KMS-11 (cell line): Measurements from ENCODE around the gene NCF4.

Experiments
- H2AFZ ChIP-seq: fragments of 200-600 bp; sonication (generic); 2 replicates; pipeline ENCODE4 v1.6.1; 2016; ENCODE audit warnings: antibody characterized with exemption, mixed run types, low read depth
- H3K27ac ChIP-seq: fragments of 200-600 bp; sonication (generic); 2 replicates; pipeline ENCODE4 v1.6.1; 2016; ENCODE audit warnings: mild to moderate bottlenecking, mixed run types
- H3K27me3 ChIP-seq: fragments of 200-600 bp; sonication (generic); 2 replicates; pipeline ENCODE4 v1.6.1; 2017; ENCODE audit warnings: mild to moderate bottlenecking, low read depth, mixed run types, moderate library complexity; ENCODE audit not compliant: insufficient read depth
- H3K36me3 ChIP-seq: fragments of 200-600 bp; sonication (generic); 2 replicates; pipeline ENCODE4 v1.6.1; 2017; ENCODE audit warnings: mild to moderate bottlenecking, mixed run types; ENCODE audit not compliant: insufficient read depth
- H3K4me1 ChIP-seq: fragments of 200-600 bp; sonication (generic); 2 replicates; pipeline ENCODE4 v1.6.1; 2016; ENCODE audit warnings: mild to moderate bottlenecking, low read depth, mixed run types; ENCODE audit not compliant: poor library complexity, severe bottlenecking
- H3K4me2 ChIP-seq: fragments of 200-600 bp; sonication (generic); 2 replicates; pipeline ENCODE4 v1.7.0; 2016; ENCODE audit warnings: mild to moderate bottlenecking, mixed run types
- H3K4me3 ChIP-seq: fragments of 200-600 bp; sonication (generic); IDR thresholded peaks from 2 replicates; pipeline ENCODE4 v1.6.1; 2017; ENCODE audit warnings: low read depth, low read length, mixed read lengths; ENCODE audit not compliant: insufficient read depth
- H3K79me2 ChIP-seq: fragments of 200-600 bp; sonication (generic); 2 replicates; pipeline ENCODE4 v1.6.1; 2016; ENCODE audit warnings: low read depth, mixed run types; ENCODE audit not compliant: insufficient read depth
- H3K9ac ChIP-seq: fragments of 200-600 bp; sonication (generic); 2 replicates; pipeline ENCODE4 v1.6.1; 2016; ENCODE audit warnings: mild to moderate bottlenecking, mixed run types
- H4K20me1 ChIP-seq: fragments of 200-600 bp; sonication (generic); 2 replicates; pipeline ENCODE4 v1.6.1; 2016; ENCODE audit warnings: mild to moderate bottlenecking, mixed run types; ENCODE audit not compliant: insufficient read depth
- CTCF ChIP-seq: fragments of 200-600 bp; sonication (generic); conservative IDR thresholded peaks from 2 replicates; pipeline ENCODE4 v1.6.1; 2017; ENCODE audit warnings: low read depth, mild to moderate bottlenecking, antibody characterized with exemption, low read length, moderate library complexity, mixed read lengths

NCF4 gene

GRCh38 chr22:36918586-36919284 is 57.9 kb downstream of the NCF4 start:
- no peaks in the 10 kb centered on the region for H4K20me1 ChIP-seq
- no peaks in the 10 kb centered on the region for H3K36me3 ChIP-seq
- peaks cover 4% of the 10 kb centered on the region for H3K4me1 ChIP-seq
- peaks cover 2% of the 10 kb centered on the region; the same call in 1 of the 2 replicates for H3K27me3 ChIP-seq
- no peak for TF ChIP-seq CTCF
- no peak overlapping the region for H3K4me2 ChIP-seq
- no peak overlapping the region for H3K9ac ChIP-seq
- H3K79me2 ChIP-seq, result no peaks in the 10 kb centered on the region
- no peak overlapping the region for H2AFZ ChIP-seq
- H3K4me3 ChIP-seq, result no peak overlapping the region
- H3K27ac ChIP-seq, result no peak overlapping the region

- peaks cover 12% of the 10 kb centered on the region; the same call in 1 of the 2 replicates for H3K27me3 ChIP-seq
- H4K20me1 ChIP-seq, result no peaks in the 10 kb centered on the region
- no peaks in the 10 kb centered on the region for H3K79me2 ChIP-seq
- no peak overlapping the region for H3K4me3 ChIP-seq
- no peak for TF ChIP-seq CTCF
- H3K4me1 ChIP-seq, result no peaks in the 10 kb centered on the region
- H3K9ac ChIP-seq, result no peak overlapping the region
- no peak overlapping the region for H3K27ac ChIP-seq
- H3K4me2 ChIP-seq, result no peak overlapping the region
- no peak overlapping the region for H2AFZ ChIP-seq
- no peaks in the 10 kb centered on the region for H3K36me3 ChIP-seq
Observed at GRCh38 chr22:36921309-36922104, 60.7 kb downstream of the NCF4 start.

- Histone ChIP-seq H2AFZ (no peak overlapping the region), H3K36me3 (no peaks in the 10 kb centered on the region), H3K27me3 (peaks cover 14% of the 10 kb centered on the region; the same call in 1 of the 2 replicates), H3K4me2 (no peak overlapping the region), H3K4me1 (no peaks in the 10 kb centered on the region), H3K27ac (no peak overlapping the region), H3K79me2 (no peaks in the 10 kb centered on the region), H3K4me3 (no peak overlapping the region), H4K20me1 (no peaks in the 10 kb centered on the region), H3K9ac (no peak overlapping the region)
- TF ChIP-seq CTCF, result no peak
Observed at GRCh38 chr22:36922105-36922608, 61.4 kb downstream of the NCF4 start.

- TF ChIP-seq CTCF, result no peak
Observed at GRCh38 chr22:36922711-36923110, 61.9 kb downstream of the NCF4 start.

More at GRCh38 chr22:36922711-36923110, 61.9 kb downstream of the NCF4 start:
- H3K27ac ChIP-seq, result no peak overlapping the region
- H4K20me1 ChIP-seq, result no peaks in the 10 kb centered on the region
- H3K4me1 ChIP-seq, result no peaks in the 10 kb centered on the region
- H2AFZ ChIP-seq, result no peak overlapping the region
- H3K27me3 ChIP-seq, result peaks cover 16% of the 10 kb centered on the region; the same call in 1 of the 2 replicates
- no peak overlapping the region for H3K9ac ChIP-seq
- no peaks in the 10 kb centered on the region for H3K36me3 ChIP-seq
- no peaks in the 10 kb centered on the region for H3K79me2 ChIP-seq
- no peak overlapping the region for H3K4me2 ChIP-seq
- H3K4me3 ChIP-seq, result no peak overlapping the region
